ENCODE data around the gene CEBPZ.

The CEBPZ gene

DNA sequence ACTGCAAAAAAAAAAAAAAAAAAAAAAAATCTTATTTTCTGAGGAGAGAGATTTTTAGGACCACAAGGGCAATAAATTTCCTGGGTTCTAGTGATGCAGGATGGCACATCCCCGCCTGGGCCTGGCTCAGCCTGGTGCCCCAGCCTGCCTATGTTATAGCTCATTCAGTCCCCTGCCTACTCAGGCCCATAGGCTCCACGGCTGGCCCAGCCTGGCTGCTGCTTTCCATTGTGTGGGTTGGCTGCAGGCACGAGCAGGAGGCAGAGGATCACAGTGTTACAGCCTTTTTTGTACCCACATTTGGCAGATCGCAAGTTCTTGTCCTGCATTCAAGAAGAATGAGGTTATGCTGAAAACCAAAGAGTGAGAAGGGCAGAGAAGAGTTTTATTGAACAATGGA is 40.1 kb downstream of the CEBPZ start:
- no peak overlapping the region for H3K4me3 ChIP-seq (IDR thresholded peaks at IDR 0.05; ENCODE audit: insufficient read depth, low read depth, low read length)
- no peak overlapping the region for H3K9ac ChIP-seq
- H3K27ac ChIP-seq = no peak overlapping the region
- H3K36me3 ChIP-seq (ENCODE audit: insufficient read depth) = no peaks in the 10 kb centered on the region
- no peaks in the 10 kb centered on the region for H3K27me3 ChIP-seq (ENCODE audit: insufficient read depth, low read depth)
- H3K4me2 ChIP-seq = no peak overlapping the region
- no peak overlapping the region for H2AFZ ChIP-seq (ENCODE audit: low read depth)
- no peaks in the 10 kb centered on the region for H4K20me1 ChIP-seq (ENCODE audit: insufficient read depth)
- peaks cover 4% of the 10 kb centered on the region for H3K4me1 ChIP-seq (ENCODE audit: low read depth, poor library complexity, severe bottlenecking)
- TF ChIP-seq, protein P1, sequence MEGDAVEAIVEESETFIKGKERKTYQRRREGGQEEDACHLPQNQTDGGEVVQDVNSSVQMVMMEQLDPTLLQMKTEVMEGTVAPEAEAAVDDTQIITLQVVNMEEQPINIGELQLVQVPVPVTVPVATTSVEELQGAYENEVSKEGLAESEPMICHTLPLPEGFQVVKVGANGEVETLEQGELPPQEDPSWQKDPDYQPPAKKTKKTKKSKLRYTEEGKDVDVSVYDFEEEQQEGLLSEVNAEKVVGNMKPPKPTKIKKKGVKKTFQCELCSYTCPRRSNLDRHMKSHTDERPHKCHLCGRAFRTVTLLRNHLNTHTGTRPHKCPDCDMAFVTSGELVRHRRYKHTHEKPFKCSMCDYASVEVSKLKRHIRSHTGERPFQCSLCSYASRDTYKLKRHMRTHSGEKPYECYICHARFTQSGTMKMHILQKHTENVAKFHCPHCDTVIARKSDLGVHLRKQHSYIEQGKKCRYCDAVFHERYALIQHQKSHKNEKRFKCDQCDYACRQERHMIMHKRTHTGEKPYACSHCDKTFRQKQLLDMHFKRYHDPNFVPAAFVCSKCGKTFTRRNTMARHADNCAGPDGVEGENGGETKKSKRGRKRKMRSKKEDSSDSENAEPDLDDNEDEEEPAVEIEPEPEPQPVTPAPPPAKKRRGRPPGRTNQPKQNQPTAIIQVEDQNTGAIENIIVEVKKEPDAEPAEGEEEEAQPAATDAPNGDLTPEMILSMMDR (conservative IDR thresholded peaks at IDR 0.05; ENCODE audit: low read depth, low read length) = no peak
- H3K79me2 ChIP-seq (ENCODE audit: insufficient read depth, low read depth) = no peaks in the 10 kb centered on the region

DNA sequence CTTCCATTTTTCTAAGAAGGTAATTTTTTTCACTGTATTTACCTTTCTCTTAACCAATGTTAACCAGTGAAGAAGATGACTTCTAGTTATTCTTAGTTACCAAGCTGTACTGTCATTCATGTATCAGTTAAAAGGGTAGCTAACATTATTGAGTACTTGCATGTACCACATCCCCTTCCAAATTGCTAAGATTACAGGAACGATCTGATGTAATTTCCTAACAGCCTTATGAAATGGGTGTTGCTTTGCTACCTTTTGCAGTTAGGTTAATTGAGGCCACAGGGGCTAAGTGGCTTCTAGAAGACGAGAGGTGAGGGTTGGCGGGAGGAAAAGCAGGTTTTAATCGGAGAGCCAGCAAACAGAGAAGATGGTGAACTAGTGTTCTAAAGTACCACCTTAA is 41.1 kb downstream of the CEBPZ start:
- Histone ChIP-seq H2AFZ (ENCODE audit: low read depth) (no peak overlapping the region), H4K20me1 (ENCODE audit: insufficient read depth) (no peaks in the 10 kb centered on the region), H3K79me2 (ENCODE audit: insufficient read depth, low read depth) (no peaks in the 10 kb centered on the region), H3K27ac (no peak overlapping the region), H3K4me1 (ENCODE audit: low read depth, poor library complexity, severe bottlenecking) (peaks cover 2% of the 10 kb centered on the region), H3K27me3 (ENCODE audit: insufficient read depth, low read depth) (no peaks in the 10 kb centered on the region), H3K4me2 (no peak overlapping the region), H3K4me3 (IDR thresholded peaks at IDR 0.05; ENCODE audit: insufficient read depth, low read depth, low read length) (no peak overlapping the region), H3K36me3 (ENCODE audit: insufficient read depth) (no peaks in the 10 kb centered on the region), H3K9ac (no peak overlapping the region)
- TF ChIP-seq, protein P1 (conservative IDR thresholded peaks at IDR 0.05; ENCODE audit: low read depth, low read length) = no peak

DNA sequence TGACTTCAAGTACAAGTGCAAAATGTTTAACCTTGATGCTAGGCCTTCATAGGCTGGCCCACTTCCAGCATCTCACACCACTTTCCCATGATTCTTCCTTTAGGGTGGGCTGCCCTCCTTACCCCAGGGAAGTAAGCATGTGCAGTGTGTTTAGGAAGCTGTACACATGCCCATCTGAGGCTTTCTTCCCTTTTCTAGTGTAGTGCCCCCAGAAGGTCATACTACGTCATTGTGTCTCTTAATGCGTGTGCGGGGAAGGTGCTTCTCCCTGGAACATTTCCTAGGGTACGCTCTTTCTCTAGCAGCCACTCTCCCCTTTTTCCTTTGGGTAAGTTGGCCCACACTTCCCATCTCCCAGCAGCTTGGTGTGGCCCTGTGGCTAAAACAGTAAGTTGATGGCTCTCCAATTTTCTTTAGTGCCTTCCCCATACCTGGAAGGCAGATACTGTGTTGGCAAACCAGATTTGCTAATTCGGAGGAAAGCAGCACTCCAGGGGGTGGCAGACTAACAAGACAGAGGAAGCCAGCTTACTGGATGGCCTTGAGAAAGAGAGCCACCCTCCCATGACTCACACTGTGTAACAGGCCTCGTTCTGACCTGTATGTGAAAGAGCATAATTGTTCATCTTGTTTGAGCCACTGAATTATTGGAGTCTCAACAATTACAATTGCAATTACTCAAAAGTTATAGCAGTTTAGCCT is 41.8 kb downstream of the CEBPZ start:
- TF ChIP-seq, protein P1 (conservative IDR thresholded peaks at IDR 0.05; ENCODE audit: low read depth, low read length) = no peak
- no peak overlapping the region for H2AFZ ChIP-seq (ENCODE audit: low read depth)
- no peak overlapping the region for H3K27ac ChIP-seq

DNA sequence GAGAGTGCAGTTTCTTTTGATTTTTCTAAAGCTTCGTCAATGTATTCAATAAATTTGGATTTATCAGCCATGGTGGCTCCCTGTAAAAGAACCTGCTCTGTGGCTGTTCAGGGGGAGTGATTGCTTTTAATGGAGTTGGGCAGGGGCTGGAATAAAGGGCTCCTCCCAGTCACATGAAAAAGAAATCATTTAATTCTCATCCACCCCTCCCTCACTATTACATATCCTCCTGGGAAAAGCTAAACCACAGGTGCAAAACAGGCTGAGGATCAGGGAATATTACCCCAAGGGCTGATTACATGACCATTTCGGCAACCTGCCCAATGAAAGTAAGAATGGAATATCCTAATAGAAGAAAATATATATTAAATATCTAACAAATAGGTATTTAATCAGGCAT is 42.8 kb downstream of the CEBPZ start, which contains the start of gene SULT6B1:
TSS of gene SULT6B1 (minus strand) at position 101 of the 400 bp plus-strand sequence. CDS start at position 71, 30 bp downstream.
- H3K9ac ChIP-seq = no peak within 1 kb of the TSS
- H4K20me1 ChIP-seq (ENCODE audit: insufficient read depth) = no peaks in the 10 kb centered on the region
- TF ChIP-seq, protein P1 (conservative IDR thresholded peaks at IDR 0.05; ENCODE audit: low read depth, low read length) = no peak
- no peak within 1 kb of the TSS for H2AFZ ChIP-seq (ENCODE audit: low read depth)
- no peaks in the 10 kb centered on the region for H3K27me3 ChIP-seq (ENCODE audit: insufficient read depth, low read depth)
- no peaks in the 10 kb centered on the region for H3K36me3 ChIP-seq (ENCODE audit: insufficient read depth)
- no peak within 1 kb of the TSS for H3K4me3 ChIP-seq (IDR thresholded peaks at IDR 0.05; ENCODE audit: insufficient read depth, low read depth, low read length)
- no peak within 1 kb of the TSS for H3K4me2 ChIP-seq
- H3K4me1 ChIP-seq (ENCODE audit: low read depth, poor library complexity, severe bottlenecking) = peaks cover 16% of the 10 kb centered on the region
- H3K79me2 ChIP-seq (ENCODE audit: insufficient read depth, low read depth) = no peaks in the 10 kb centered on the region
- no peak within 1 kb of the TSS for H3K27ac ChIP-seq

More for the DNA sequence above, 41.8 kb downstream of the CEBPZ start:
- H3K4me1 ChIP-seq (ENCODE audit: low read depth, poor library complexity, severe bottlenecking) = peaks cover 9% of the 10 kb centered on the region
- no peak overlapping the region for H3K9ac ChIP-seq
- H3K27me3 ChIP-seq (ENCODE audit: insufficient read depth, low read depth) = no peaks in the 10 kb centered on the region
- no peaks in the 10 kb centered on the region for H3K36me3 ChIP-seq (ENCODE audit: insufficient read depth)
- H4K20me1 ChIP-seq (ENCODE audit: insufficient read depth) = no peaks in the 10 kb centered on the region
- H3K79me2 ChIP-seq (ENCODE audit: insufficient read depth, low read depth) = no peaks in the 10 kb centered on the region
- H3K4me3 ChIP-seq (IDR thresholded peaks at IDR 0.05; ENCODE audit: insufficient read depth, low read depth, low read length) = no peak overlapping the region
- no peak overlapping the region for H3K4me2 ChIP-seq
